ENCODE results near the gene DENND2A. TPM values are rescaled to one million over a fixed set of nuclear protein-coding genes. Genes with fewer than 3 reads are reported as not detected.
A peak's percentile ranks its signal among the peaks of the same experiment; 100 is the strongest.
"Not testable (repeated sequence)": the region's sequence is repeated elsewhere in the genome, so short reads cannot be mapped to it uniquely, and the experiment has no call there.

Gene DENND2A
- total and polyA plus RNA-seq, 8 donors: 9.3 to 47.2 (median 37.6) TPM

DNA sequence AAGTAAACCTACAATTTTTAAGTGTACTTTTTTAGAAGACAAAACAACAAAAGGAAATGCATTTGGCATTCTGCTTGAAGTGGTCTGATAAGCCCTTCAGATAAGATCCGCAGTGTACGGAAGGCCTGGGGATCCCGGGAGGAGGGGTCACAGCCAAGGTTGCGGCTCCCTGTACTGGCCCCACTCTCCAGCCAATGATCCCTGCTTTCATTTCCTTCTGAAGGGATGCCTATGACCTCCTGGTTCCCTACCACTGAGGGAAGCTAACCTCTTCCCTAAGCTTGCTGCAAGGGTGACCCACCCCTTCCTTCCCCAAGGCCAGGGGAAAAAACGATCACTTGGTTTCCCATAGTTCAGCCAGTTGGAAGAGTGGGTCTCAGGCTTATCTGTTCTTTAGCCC, 5.3 kb downstream of the DENND2A start:
- H3K4me3 ChIP-seq: no peak overlapping the region
- no peak overlapping the region for H3K27ac ChIP-seq
- intact Hi-C loops (cut with DNase I): no loop called here
- peaks cover 0 to 12% of the 10 kb centered on the region in 2 donors for H3K4me1 ChIP-seq
- no peak for DNase-seq
- H3K9me3 ChIP-seq: no peaks in the 10 kb centered on the region
- TF ChIP-seq, protein P1, sequence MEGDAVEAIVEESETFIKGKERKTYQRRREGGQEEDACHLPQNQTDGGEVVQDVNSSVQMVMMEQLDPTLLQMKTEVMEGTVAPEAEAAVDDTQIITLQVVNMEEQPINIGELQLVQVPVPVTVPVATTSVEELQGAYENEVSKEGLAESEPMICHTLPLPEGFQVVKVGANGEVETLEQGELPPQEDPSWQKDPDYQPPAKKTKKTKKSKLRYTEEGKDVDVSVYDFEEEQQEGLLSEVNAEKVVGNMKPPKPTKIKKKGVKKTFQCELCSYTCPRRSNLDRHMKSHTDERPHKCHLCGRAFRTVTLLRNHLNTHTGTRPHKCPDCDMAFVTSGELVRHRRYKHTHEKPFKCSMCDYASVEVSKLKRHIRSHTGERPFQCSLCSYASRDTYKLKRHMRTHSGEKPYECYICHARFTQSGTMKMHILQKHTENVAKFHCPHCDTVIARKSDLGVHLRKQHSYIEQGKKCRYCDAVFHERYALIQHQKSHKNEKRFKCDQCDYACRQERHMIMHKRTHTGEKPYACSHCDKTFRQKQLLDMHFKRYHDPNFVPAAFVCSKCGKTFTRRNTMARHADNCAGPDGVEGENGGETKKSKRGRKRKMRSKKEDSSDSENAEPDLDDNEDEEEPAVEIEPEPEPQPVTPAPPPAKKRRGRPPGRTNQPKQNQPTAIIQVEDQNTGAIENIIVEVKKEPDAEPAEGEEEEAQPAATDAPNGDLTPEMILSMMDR (IDR thresholded peaks at IDR 0.05): no peak
- peaks cover 6 to 36% of the 10 kb centered on the region in 2 donors for H3K27me3 ChIP-seq
- no peaks in the 10 kb centered on the region for H3K36me3 ChIP-seq
- ATAC-seq: no peak

DNA sequence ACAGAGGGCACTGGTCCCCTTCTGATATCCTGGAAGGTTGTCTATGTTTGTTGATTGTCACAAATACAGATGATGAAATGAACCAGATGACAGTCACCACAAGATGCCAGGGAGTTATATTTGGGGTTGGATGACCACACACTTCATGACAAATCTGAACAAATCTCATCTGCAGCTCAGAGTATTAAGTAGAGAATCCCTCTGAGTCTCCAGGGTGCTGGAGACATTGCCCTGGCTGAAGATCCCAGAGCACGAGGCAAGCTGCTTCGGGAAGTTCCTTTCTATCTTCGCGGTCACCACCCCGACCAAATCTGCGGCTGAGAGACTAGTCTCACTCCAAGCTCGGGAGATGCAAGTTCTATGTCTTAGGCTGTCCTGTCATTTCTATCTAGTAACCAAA, 9.0 kb downstream of the DENND2A start:
- TF ChIP-seq, protein P1 (IDR thresholded peaks at IDR 0.05): no peak
- Histone ChIP-seq H3K9me3 (no peaks in the 10 kb centered on the region), H3K27ac (no peak overlapping the region), H3K4me3 (no peak overlapping the region), H3K27me3 (no peaks in the 10 kb centered on the region), H3K36me3 (no peaks in the 10 kb centered on the region), H3K4me1 (peaks cover 0 to 9% of the 10 kb centered on the region in 2 donors)
- ATAC-seq (no peak), DNase-seq (no peak)
- intact Hi-C loops (cut with DNase I): no loop called here

DNA sequence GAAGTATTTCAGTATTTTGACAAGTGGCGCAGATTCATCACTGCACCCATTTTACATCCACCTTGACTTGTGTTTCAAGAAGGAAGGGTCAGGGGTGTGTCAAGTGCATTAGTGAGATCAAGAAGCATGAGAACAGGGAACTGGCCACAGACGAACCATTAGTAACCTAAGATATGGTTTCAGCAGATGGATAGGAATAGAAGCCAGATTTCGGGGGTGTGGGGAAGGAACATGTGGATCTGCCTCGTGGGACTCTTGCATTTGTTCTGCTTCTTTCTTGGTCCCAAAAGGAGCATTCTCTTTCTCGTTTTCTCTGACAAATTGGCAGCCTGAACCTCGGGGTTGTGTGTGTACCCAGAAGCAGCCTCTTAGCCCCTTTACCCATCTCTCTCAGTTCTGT, 9.6 kb downstream of the DENND2A start:
- H3K27ac ChIP-seq: no peak overlapping the region
- H3K36me3 ChIP-seq: no peaks in the 10 kb centered on the region
- ATAC-seq: no peak
- no peak for DNase-seq
- no peak overlapping the region for H3K4me3 ChIP-seq
- H3K4me1 ChIP-seq: peaks cover 0 to 9% of the 10 kb centered on the region in 2 donors
- no peaks in the 10 kb centered on the region for H3K27me3 ChIP-seq
- TF ChIP-seq, protein P1 (IDR thresholded peaks at IDR 0.05): no peak
- no peaks in the 10 kb centered on the region for H3K9me3 ChIP-seq
- intact Hi-C loops (cut with DNase I): no loop called here

DNA sequence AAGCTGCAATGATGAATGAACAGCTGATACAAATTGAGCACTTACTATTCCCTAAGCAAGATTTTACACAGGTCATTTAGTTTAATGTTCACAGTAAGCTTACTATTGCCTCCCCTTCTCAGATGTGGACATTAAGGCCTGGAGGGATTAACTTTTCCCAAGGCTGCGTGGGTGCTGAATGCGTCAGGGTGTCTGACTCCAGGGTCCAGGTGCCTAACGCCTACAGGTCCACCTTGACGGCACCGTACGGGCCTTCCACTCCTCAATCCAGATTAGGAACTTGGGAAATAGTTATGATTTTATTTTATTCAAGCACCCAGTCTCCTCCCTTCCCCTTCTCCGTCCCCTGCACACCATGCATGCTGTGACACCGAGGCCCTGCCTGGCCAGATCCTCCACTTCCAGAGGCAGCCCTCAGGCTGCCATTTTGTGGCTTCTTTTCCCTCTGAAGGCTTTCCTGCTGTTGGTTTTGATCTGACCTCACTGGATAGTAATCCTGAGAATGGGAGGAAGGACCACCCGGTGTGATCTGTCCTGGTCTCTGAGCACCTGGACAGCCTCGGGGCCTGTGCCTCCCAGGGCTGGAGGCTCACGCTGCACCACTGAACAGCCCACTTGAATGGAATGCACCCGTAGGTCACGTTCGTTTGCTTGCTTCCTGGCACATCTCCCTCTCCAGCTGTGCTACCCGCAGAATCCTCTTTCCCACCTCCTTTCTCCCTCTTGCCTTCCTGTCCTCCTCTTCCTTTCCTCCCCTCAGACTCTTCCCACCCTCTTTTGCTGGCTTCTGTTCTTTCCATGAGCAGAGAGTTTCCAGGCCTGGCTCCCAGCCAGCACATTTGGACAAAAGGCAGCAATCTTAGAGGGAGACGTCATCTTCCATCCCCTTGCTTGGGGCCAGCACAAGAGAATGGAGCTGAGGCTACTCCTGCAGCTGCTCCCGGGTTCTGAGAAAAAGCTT, 14.4 kb downstream of the DENND2A start:
- ATAC-seq: peak; percentile 60
- H3K4me3 ChIP-seq: no peak overlapping the region
- H3K36me3 ChIP-seq: no peaks in the 10 kb centered on the region
- peak overlapping the region in 1 of 2 donors; percentile 65 for H3K27ac ChIP-seq
- peak in 3 of 4 donors; percentile 75 to 96 (median 95) for DNase-seq
- intact Hi-C loops (cut with DNase I): no loop called here
- no peaks in the 10 kb centered on the region for H3K9me3 ChIP-seq
- TF ChIP-seq, protein P1 (IDR thresholded peaks at IDR 0.05): no peak
- H3K4me1 ChIP-seq: peaks cover 0 to 9% of the 10 kb centered on the region in 2 donors
- no peaks in the 10 kb centered on the region for H3K27me3 ChIP-seq

DNA sequence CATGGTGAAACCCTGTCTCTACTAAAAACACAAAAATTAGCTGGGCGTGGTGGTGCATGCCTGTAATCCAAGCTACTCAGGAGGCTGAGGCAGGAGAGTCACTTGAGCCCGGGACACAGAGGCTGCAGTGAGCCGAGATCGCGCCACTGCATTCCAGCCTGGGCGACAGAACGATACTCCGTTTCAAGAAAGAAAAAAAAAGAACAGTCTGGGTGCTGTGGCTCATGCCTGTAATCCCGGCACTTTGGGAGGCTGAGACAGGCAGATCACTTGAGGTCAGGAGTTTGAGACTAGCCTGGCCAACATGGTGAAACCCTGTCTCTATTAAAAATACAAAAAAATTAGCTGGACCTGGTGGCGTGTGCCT, 15.4 kb downstream of the DENND2A start:
- ATAC-seq; H3K4me3 ChIP-seq; H3K9me3 ChIP-seq; H3K27me3 ChIP-seq; H3K27ac ChIP-seq; intact Hi-C loops (cut with DNase I); DNase-seq; H3K36me3 ChIP-seq; H3K4me1 ChIP-seq: not testable (repeated sequence)
